K562 (cell line): ENCODE data around the gene THADA. TPM values are rescaled to one million over a fixed set of nuclear protein-coding genes. Genes with fewer than 3 reads are reported as not detected.

Experiments
- ARID4B ChIP-seq: sonication (generic); formaldehyde crosslinking; IDR thresholded peaks from 2 replicates; pipeline ENCODE4 v1.8.0; 2022; ENCODE audit warnings: mild to moderate bottlenecking, missing genetic modification reagents
- CBX3 ChIP-seq, 2 experiments: IDR thresholded peaks; 1 replicate in 1 of 2; 2 replicates in 1 of 2; pipeline ENCODE4 v1.6.1; 2012; ENCODE audit warnings: inconsistent platforms in 2 of 2, low read length in 2 of 2, borderline replicate concordance in 1 of 2, control low read depth in 1 of 2
- CEBPG ChIP-seq, 3 experiments: fragments of 200-800 bp in 1 of 3; sonication (Bioruptor generic) in 1 of 3; sonication (generic) in 1 of 3; formaldehyde crosslinking in 1 of 3; IDR thresholded peaks in 2 of 3; conservative IDR thresholded peaks in 1 of 3; 2 replicates each; pipeline versions ENCODE4 v1.6.1 to v1.8.0; 2016 to 2022; ENCODE audit warnings: missing compliant biosample characterization in 2 of 3, missing genetic modification characterization in 2 of 3, mild to moderate bottlenecking in 1 of 3, missing genetic modification reagents in 1 of 3
- DDX20 ChIP-seq: fragments of 450-650 bp; IDR thresholded peaks from 2 replicates; pipeline ENCODE4 v1.6.1; 2016; ENCODE audit warnings: missing genetic modification characterization, low read depth, mild to moderate bottlenecking, missing compliant biosample characterization, moderate library complexity
- E2F1 ChIP-seq: sonication (generic); formaldehyde crosslinking; IDR thresholded peaks from 2 replicates; pipeline ENCODE4 v1.8.1; 2023; ENCODE audit warnings: mild to moderate bottlenecking, missing genetic modification reagents, moderate library complexity
- E2F8 ChIP-seq: fragments of 450-650 bp; IDR thresholded peaks from 2 replicates; pipeline ENCODE4 v1.7.1; 2018; ENCODE audit warnings: mild to moderate bottlenecking, low read depth; ENCODE audit not compliant: partially characterized antibody
- HNRNPLL ChIP-seq: fragments of 200-400 bp; formaldehyde crosslinking; IDR thresholded peaks from 2 replicates; pipeline ENCODE4 v1.6.1; 2017; ENCODE audit warnings: low read length, low read depth, mild to moderate bottlenecking; ENCODE audit not compliant: poor library complexity, severe bottlenecking
- KDM5B ChIP-seq: fragments of 200-600 bp; sonication (generic); IDR thresholded peaks from 2 replicates; pipeline ENCODE4 v1.6.1; 2012; ENCODE audit warnings: low read depth, mild to moderate bottlenecking, moderate library complexity, low read length, control low read depth, inconsistent platforms; ENCODE audit not compliant: insufficient replicate concordance
- RHOXF2B ChIP-seq: fragments of 250-450 bp; sonication (Bioruptor Pico); conservative IDR thresholded peaks from 2 replicates; pipeline ENCODE4 v1.5.1; 2021
- SIN3A ChIP-seq, 2 experiments: fragments of 150-350 bp in 1 of 2; IDR thresholded peaks; 2 replicates each; pipeline ENCODE4 v1.6.1; 2011 to 2016; ENCODE audit warnings: borderline replicate concordance in 2 of 2, low read depth in 2 of 2, low read length in 2 of 2, mild to moderate bottlenecking in 2 of 2, moderate library complexity in 2 of 2; ENCODE audit not compliant: control insufficient read depth in 1 of 2
- SMAD4 ChIP-seq: fragments of 250-450 bp; sonication (Bioruptor Pico); conservative IDR thresholded peaks from 2 replicates; pipeline ENCODE4 v1.8.0; 2021; ENCODE audit warnings: inconsistent platforms, mild to moderate bottlenecking, moderate library complexity
- SRSF1 ChIP-seq: fragments of 200-400 bp; formaldehyde crosslinking; IDR thresholded peaks from 2 replicates; pipeline ENCODE4 v1.6.1; 2017; ENCODE audit warnings: mild to moderate bottlenecking, low read depth, low read length, moderate library complexity
- THRA ChIP-seq: fragments of 450-650 bp; IDR thresholded peaks from 2 replicates; pipeline ENCODE4 v1.6.1; 2017; ENCODE audit warnings: mild to moderate bottlenecking, moderate library complexity
- ZNF695 ChIP-seq: fragments of 450-650 bp; formaldehyde crosslinking; IDR thresholded peaks from 2 replicates; pipeline ENCODE4 v1.4.0; 2020; ENCODE audit warnings: mild to moderate bottlenecking, moderate library complexity
- polyA plus RNA-seq, 8 experiments: library from polyadenylated mRNA; depleted of rRNA in 4 of 8; stranded (reverse) in 5 of 8; unstranded in 3 of 8; fragments of >200 nt; fragmentation: Nextera tagmentation in 2 of 8; fragmentation: Illumina TruSeq in 1 of 8; extraction: Ambion mirVana in 2 of 8; extraction: Trizol in 1 of 8; gene quantifications; 2 replicates each; pipeline versions ENCODE4 v1.2.1 to v1.2.3, GENCODE V29; 2011 to 2014; ENCODE audit warnings: inconsistent platforms in 1 of 8, missing spikeins in 1 of 8
- total RNA-seq, 7 experiments: library from RNA; depleted of rRNA in 6 of 7; stranded (reverse); fragments of >200 nt in 6 of 7; fragmentation: Illumina TruSeq in 2 of 7; extraction: Trizol in 2 of 7; gene quantifications; 2 replicates each; pipeline versions ENCODE4 v1.2.1 to v1.2.3, GENCODE V29; 2011 to 2021; ENCODE audit warnings: low replicate concordance in 1 of 7

The THADA gene
- total and polyA plus RNA-seq, 9 of the 15 experiments (the other 6 are each of a cell fraction or from before 2014, with no cell fraction given) = 17.8 to 34.7 (median 31.9) TPM

GRCh38 chr2:43219383-43220228 lies 376.2 kb downstream of the THADA start (continued):
- TF ChIP-seq RHOXF2B = 0 out of 2 replicates have a peak, but pooled peaks have one; percentile 30
- TF ChIP-seq HNRNPLL = no peak
- no peak for TF ChIP-seq DDX20
- TF ChIP-seq SIN3A (IDR thresholded peaks at IDR 0.05; ENCODE audit: borderline replicate concordance in 2 of 2, control insufficient read depth in 1 of 2, low read depth in 2 of 2, low read length in 2 of 2) = peak in 1 of 2 experiments; percentile 40; a peak in 1 of 4 replicates
- no peak for TF ChIP-seq ZNF695 (CRISPR knock-in tag)
- no peak for TF ChIP-seq CEBPG (CRISPR knock-in tag; IDR thresholded peaks at IDR 0.05)
- no peak for TF ChIP-seq CEBPG (tag; conservative IDR thresholded peaks at IDR 0.05 in 1 of 2, IDR thresholded peaks at IDR 0.05 in 1 of 2)
- TF ChIP-seq ARID4B (CRISPR knock-in tag) = peak; percentile 66
- no peak for TF ChIP-seq SMAD4 (CRISPR knock-in tag)
- no peak for TF ChIP-seq SRSF1
- TF ChIP-seq E2F1 (CRISPR knock-in tag) = 0 out of 2 replicates have a peak, but pooled peaks have one; percentile 75
- no peak for TF ChIP-seq THRA
- peak; percentile 48 for TF ChIP-seq KDM5B
- TF ChIP-seq E2F8 = peak; percentile 45
- no peak for TF ChIP-seq CBX3 (IDR thresholded peaks at IDR 0.05; ENCODE audit: borderline replicate concordance in 1 of 2, low read length in 2 of 2)
